Vagina (tissue), 2 donors: ENCODE measurements around the gene NCOA3. TPM values are rescaled to one million over a fixed set of nuclear protein-coding genes. Genes with fewer than 3 reads are reported as not detected.

Experiments
- DNase-seq, 2 donors: peaks; one replicate each; pipeline ENCODE4 v3.0.0-alpha.2; 2017; ENCODE audit errors: extremely low spot score in 2 of 2
- H3K27ac ChIP-seq: fragments of 200-600 bp; sonication (generic); one replicate; pipeline ENCODE4 v1.5.1; 2019
- H3K27me3 ChIP-seq: fragments of 200-600 bp; sonication (generic); one replicate; pipeline ENCODE4 v1.5.1; 2019
- H3K36me3 ChIP-seq, 2 donors: fragments of 200-600 bp; sonication (generic); one replicate each; pipeline ENCODE4 v1.5.1; 2017 to 2019
- H3K4me1 ChIP-seq: fragments of 200-600 bp; sonication (generic); one replicate; pipeline ENCODE4 v1.5.1; 2019
- H3K4me3 ChIP-seq, 2 donors: fragments of 200-600 bp; sonication (generic); 1 replicate in 1 of 2; 2 replicates in 1 of 2; pipeline ENCODE4 v1.5.1; 2016 to 2019
- H3K9me3 ChIP-seq: fragments of 200-600 bp; sonication (generic); one replicate; pipeline ENCODE4 v1.5.1; 2019
- POLR2A ChIP-seq, 2 donors: fragments of 450-650 bp; IDR thresholded peaks; one replicate each; pipeline ENCODE4 v1.6.1; 2017; ENCODE audit warnings: antibody characterized with exemption in 2 of 2, mild to moderate bottlenecking in 2 of 2, moderate library complexity in 2 of 2
- POLR2AphosphoS5 ChIP-seq, 2 donors: sonication (generic); formaldehyde crosslinking; IDR thresholded peaks; one replicate each; pipeline ENCODE4 v1.9.0; 2017; ENCODE audit warnings: antibody characterized with exemption in 2 of 2, mild to moderate bottlenecking in 2 of 2, low read depth in 1 of 2; ENCODE audit not compliant: insufficient read depth in 1 of 2
- intact Hi-C: fragments of 100-400 bp; cut with DNase I; formaldehyde crosslinking; loops from one replicate; pipeline ENCODE4 v1.15.1; 2023
- total RNA-seq: library from RNA; depleted of rRNA; stranded (reverse); fragments of >200 nt; gene quantifications from one replicate; pipeline ENCODE4 v1.2.3, GENCODE V29; 2016
- TF ChIP-seq, protein P1 (sequence below), 3 experiments: fragments of 450-650 bp in 2 of 3; fragments of 200-600 bp in 1 of 3; sonication (generic) in 1 of 3; IDR thresholded peaks; one replicate each; pipeline ENCODE4 v1.5.1; 2017 to 2019; ENCODE audit warnings: antibody characterized with exemption in 3 of 3, mild to moderate bottlenecking in 2 of 3, moderate library complexity in 2 of 3

NCOA3 gene
- total RNA-seq, 1 donor from 2014 or later: 47.1 TPM

DNA sequence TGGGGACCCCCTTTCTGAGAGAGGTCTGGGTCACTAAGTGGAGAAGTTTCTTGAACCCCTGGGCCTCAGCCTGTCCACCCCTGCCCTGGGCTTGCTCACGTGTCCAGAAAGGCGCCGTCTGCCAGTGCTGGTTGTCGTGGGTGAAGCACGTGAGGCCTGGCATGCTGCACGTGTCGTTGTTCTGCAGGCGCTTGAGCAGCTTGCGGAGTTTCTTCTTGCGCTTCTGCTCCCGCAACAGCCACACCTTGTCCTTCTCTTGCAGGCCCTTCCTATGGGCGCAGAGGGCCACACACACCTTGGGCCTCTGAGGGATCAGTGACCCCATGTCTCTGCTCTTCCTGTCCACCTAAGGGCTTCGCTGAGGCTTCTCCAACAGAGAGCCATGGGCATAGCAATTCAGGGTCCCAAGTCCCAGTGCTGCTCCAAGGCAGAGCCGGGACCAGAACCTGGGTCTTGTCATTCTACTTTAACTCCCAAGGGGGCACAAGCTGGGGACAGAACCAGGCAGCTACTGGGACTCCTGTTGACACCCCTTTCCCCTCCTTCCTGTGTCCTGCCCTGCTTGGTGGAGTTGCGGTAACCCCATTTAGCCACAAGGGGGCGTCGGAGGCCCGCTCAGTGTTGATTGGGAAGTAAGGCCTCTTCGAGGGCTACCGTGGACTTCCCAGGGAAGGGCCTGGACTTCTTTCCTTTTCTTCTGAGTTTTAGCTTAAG is 161.8 kb downstream of the NCOA3 start:
- Histone ChIP-seq H3K4me3 (no peak overlapping the region), H3K9me3 (no peaks in the 10 kb centered on the region), H3K27me3 (no peaks in the 10 kb centered on the region), H3K36me3 (peaks cover 0 to 59% of the 10 kb centered on the region in 2 donors), H3K4me1 (peaks cover 11% of the 10 kb centered on the region), H3K27ac (peak overlapping the region; percentile 42)
- no peak for DNase-seq
- intact Hi-C loops: loop anchor here (5.0 kb wide), 1 partner anchor 959 kb away; no protein-coding TSS in a partner anchor
- TF ChIP-seq POLR2A (IDR thresholded peaks at IDR 0.05) (no peak), POLR2AphosphoS5 (IDR thresholded peaks at IDR 0.05; ENCODE audit: insufficient read depth in 1 of 2, low read depth in 1 of 2) (peak in 1 of 2 donors; percentile 10)
- TF ChIP-seq, protein P1, sequence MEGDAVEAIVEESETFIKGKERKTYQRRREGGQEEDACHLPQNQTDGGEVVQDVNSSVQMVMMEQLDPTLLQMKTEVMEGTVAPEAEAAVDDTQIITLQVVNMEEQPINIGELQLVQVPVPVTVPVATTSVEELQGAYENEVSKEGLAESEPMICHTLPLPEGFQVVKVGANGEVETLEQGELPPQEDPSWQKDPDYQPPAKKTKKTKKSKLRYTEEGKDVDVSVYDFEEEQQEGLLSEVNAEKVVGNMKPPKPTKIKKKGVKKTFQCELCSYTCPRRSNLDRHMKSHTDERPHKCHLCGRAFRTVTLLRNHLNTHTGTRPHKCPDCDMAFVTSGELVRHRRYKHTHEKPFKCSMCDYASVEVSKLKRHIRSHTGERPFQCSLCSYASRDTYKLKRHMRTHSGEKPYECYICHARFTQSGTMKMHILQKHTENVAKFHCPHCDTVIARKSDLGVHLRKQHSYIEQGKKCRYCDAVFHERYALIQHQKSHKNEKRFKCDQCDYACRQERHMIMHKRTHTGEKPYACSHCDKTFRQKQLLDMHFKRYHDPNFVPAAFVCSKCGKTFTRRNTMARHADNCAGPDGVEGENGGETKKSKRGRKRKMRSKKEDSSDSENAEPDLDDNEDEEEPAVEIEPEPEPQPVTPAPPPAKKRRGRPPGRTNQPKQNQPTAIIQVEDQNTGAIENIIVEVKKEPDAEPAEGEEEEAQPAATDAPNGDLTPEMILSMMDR (IDR thresholded peaks at IDR 0.05): peak; percentile 92 to 95 (median 94)

DNA sequence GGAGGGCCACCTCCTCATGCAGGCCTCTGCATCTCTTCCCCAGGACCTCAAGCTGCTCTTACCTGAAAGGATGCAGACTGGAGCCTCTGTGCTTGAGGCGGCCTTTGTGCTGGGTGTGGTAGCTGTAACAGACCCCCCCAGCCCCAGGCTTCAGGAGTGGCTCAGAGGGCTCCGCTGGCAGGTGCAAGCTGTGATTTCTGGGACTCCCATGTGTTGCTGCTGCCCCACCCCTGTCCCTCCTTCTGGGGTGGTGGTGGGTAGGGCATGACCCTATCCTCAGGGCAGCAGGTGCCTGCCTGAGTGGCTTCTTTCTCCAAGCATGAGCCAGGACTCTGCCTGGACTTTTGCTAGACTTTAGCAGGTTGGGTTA is 162.4 kb downstream of the NCOA3 start:
- H3K27me3 ChIP-seq: no peaks in the 10 kb centered on the region
- peak overlapping the region; percentile 42 for H3K27ac ChIP-seq
- TF ChIP-seq, protein P1 (IDR thresholded peaks at IDR 0.05): no peak
- TF ChIP-seq POLR2AphosphoS5 (IDR thresholded peaks at IDR 0.05; ENCODE audit: insufficient read depth in 1 of 2, low read depth in 1 of 2) (no peak), POLR2A (IDR thresholded peaks at IDR 0.05) (no peak)
- H3K36me3 ChIP-seq: peaks cover 0 to 54% of the 10 kb centered on the region in 2 donors
- DNase-seq: no peak
- H3K9me3 ChIP-seq: no peaks in the 10 kb centered on the region
- intact Hi-C loops: loop anchor here (5.0 kb wide), 1 partner anchor 958 kb away; no protein-coding TSS in a partner anchor
- no peak overlapping the region for H3K4me3 ChIP-seq
- H3K4me1 ChIP-seq: peaks cover 11% of the 10 kb centered on the region

DNA sequence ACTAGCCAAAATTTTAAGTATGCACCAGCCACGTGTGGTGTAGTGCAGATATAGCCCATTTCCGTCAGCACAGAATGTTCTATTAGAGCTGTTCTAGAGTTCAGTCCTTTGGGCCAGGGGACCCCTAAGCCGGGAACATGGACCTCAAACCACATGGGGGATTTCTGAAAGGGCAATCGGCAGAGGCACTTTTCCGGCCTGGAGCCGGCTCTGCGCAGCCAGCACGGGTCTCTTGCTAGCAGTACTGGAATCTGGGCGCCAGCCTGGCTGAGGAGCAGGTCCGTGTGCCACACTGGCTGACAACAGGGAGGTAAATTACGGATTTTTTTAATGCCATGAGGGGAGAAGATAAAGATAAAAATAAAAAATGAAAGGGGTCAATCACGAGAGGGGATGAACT is 163.1 kb downstream of the NCOA3 start:
- H3K9me3 ChIP-seq: no peaks in the 10 kb centered on the region
- H3K36me3 ChIP-seq: peaks cover 0 to 48% of the 10 kb centered on the region in 2 donors
- no peak for TF ChIP-seq POLR2AphosphoS5 (IDR thresholded peaks at IDR 0.05; ENCODE audit: insufficient read depth in 1 of 2, low read depth in 1 of 2)
- no peak for TF ChIP-seq POLR2A (IDR thresholded peaks at IDR 0.05)
- TF ChIP-seq, protein P1 (IDR thresholded peaks at IDR 0.05): no peak
- H3K27ac ChIP-seq: no peak overlapping the region
- DNase-seq: no peak
- H3K4me3 ChIP-seq: no peak overlapping the region
- H3K4me1 ChIP-seq: peaks cover 11% of the 10 kb centered on the region
- H3K27me3 ChIP-seq: no peaks in the 10 kb centered on the region
- intact Hi-C loops: loop anchor here (5.0 kb wide), 1 partner anchor 958 kb away; no protein-coding TSS in a partner anchor

DNA sequence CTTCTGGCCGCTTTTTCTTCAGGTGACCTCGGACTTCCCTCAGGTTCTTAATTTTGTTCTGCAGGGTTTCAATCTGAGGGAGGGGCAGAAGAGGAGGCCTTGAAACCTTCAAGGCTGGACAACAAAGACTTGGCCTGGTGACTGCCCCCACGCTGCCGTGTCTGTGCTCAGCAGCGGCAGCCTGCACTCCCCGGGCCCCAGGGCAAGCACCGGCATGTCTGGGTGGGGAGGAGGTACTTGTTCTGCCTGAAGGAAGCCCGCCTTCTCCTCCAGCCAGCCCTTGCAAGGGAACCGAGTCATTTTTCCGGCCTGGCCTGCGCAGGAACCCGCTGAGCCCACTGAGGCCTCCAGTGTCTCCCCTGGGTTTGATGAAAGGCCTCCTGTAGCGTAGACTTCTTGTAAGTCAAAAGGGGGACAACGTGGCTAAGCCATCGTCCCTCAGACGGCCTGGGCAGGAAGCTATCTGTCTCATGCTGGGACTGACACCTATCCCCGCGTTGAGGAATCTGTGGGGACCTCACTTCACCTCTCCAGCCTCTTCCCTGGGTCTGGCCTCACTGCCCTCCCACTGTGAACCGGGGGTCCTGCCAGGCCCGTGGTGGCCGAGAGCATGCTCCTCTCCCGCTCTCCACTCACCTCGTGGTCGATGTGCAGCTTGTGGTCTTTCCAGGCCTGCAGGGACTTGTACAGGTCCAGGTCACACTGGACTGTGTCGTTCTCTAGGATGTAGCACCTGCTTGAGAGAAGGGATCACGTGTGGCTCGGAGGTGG is 163.7 kb downstream of the NCOA3 start:
- intact Hi-C loops: no loop called here
- TF ChIP-seq POLR2A (IDR thresholded peaks at IDR 0.05): no peak
- no peak for TF ChIP-seq POLR2AphosphoS5 (IDR thresholded peaks at IDR 0.05; ENCODE audit: insufficient read depth in 1 of 2, low read depth in 1 of 2)
- TF ChIP-seq, protein P1 (IDR thresholded peaks at IDR 0.05): no peak
- H3K27me3 ChIP-seq: no peaks in the 10 kb centered on the region
- peaks cover 11% of the 10 kb centered on the region for H3K4me1 ChIP-seq
- DNase-seq: no peak
- no peaks in the 10 kb centered on the region for H3K9me3 ChIP-seq
- peaks cover 0 to 44% of the 10 kb centered on the region in 2 donors for H3K36me3 ChIP-seq
- no peak overlapping the region for H3K4me3 ChIP-seq
- H3K27ac ChIP-seq: no peak overlapping the region
